AG04449 (cell line): ENCODE measurements around the gene SYCP1.

Experiments used
- CTCF ChIA-PET: fragments of 350-600 bp; formaldehyde crosslinking; extraction: SDS; loops from one replicate; lab custom pipeline; 2021; ENCODE audit warnings: antibody characterized with exemption; lab: Yijun Ruan, JAX
- POLR2A ChIA-PET: fragments of 400-600, 350-600 bp; formaldehyde crosslinking; extraction: SDS; loops from one replicate; lab custom pipeline; 2020; ENCODE audit warnings: antibody characterized with exemption, inconsistent platforms; lab: Yijun Ruan, JAX
- DNase-seq: peaks from one replicate; pipeline ENCODE4 v3.0.0-alpha.2; 2010; ENCODE audit warnings: low read depth, low spot score
- H3K4me3 ChIP-seq: 2 replicates; pipeline ENCODE4 v1.5.1; 2011; ENCODE audit warnings: low read depth, mild to moderate bottlenecking, control low read depth, low read length
- TF ChIP-seq, protein P1 (sequence below): IDR thresholded peaks from one replicate; pipeline ENCODE4 v1.5.1; 2011; ENCODE audit warnings: mild to moderate bottlenecking, moderate library complexity, low read length, control low read depth, inconsistent platforms; ENCODE audit not compliant: insufficient read depth; ENCODE audit errors: missing control alignments

SYCP1 gene

DNA sequence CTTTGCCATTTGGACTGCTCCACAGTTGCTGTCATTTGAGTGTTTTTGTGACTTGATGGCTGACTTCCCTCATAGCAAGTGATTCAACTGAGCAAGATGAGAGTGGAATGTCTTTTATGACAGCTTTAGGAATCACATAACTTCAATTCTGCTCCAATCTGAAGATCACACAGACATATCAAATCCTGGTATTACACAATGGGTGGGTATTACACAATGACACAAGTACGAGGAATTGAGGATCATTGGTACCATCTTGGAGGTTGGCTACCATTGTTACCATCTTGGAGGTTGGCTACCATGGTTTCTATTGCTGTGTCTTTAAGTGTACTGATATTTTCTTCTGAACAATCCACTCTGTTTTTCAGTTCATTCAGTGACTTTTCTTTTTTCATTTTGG, 166.5 kb downstream of the SYCP1 start:
- POLR2A ChIA-PET: no interaction called here
- no peak overlapping the region for H3K4me3 ChIP-seq
- TF ChIP-seq, protein P1, sequence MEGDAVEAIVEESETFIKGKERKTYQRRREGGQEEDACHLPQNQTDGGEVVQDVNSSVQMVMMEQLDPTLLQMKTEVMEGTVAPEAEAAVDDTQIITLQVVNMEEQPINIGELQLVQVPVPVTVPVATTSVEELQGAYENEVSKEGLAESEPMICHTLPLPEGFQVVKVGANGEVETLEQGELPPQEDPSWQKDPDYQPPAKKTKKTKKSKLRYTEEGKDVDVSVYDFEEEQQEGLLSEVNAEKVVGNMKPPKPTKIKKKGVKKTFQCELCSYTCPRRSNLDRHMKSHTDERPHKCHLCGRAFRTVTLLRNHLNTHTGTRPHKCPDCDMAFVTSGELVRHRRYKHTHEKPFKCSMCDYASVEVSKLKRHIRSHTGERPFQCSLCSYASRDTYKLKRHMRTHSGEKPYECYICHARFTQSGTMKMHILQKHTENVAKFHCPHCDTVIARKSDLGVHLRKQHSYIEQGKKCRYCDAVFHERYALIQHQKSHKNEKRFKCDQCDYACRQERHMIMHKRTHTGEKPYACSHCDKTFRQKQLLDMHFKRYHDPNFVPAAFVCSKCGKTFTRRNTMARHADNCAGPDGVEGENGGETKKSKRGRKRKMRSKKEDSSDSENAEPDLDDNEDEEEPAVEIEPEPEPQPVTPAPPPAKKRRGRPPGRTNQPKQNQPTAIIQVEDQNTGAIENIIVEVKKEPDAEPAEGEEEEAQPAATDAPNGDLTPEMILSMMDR: no peak
- CTCF ChIA-PET: interaction anchor here (3.3 kb wide), 1 partner anchor 32 kb away, joined by 11 read pairs; no protein-coding TSS in a partner anchor
- DNase-seq: no peak

DNA sequence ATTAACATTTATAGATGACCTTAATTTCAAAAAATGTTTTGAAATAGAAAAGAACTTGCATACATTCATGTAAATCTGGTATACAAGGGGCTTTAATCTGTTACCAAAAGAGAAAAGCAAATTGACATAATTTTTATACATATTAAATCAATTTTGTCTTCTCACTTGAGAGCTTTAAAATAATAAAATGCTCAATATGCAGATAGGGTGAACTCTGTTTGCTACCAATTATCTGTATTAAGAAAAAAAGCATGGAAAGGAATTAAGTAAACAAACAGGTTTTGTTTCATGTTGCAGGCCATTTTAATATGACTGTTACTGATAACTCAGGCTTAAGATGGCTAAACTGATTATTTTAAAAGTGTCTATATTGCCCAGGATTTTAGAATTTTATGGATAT, 168.9 kb downstream of the SYCP1 start:
- POLR2A ChIA-PET: no interaction called here
- TF ChIP-seq, protein P1: no peak

DNA sequence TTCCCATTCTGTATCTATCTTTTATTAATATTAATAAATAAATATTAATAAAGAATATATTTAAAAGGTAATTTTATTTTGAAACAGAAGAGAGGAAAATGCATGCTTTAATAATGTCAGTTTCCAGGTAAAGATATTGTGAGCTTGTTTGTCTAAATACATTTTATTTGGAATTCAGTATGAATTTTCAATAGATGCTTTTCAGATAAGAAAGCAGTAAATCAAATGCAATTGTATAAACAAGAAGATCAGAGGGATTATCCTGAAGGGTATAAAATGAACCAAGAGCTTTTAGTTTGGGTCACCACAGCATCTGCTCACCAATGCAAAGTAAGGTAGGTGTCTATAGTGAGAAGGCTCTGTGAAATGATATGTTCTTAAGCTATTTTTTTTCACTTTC, 174.9 kb downstream of the SYCP1 start, which contains the start of gene TSHB:
Gene TSHB, plus strand, starts transcription at position 301 of the 400 bp plus-strand sequence. CDS start 3,537 bp downstream, outside the sequence.
- TF ChIP-seq, protein P1: no peak
- DNase-seq: no peak
- POLR2A ChIA-PET: no interaction called here
- CTCF ChIA-PET: interaction anchor here (0.7 kb wide), 1 partner anchor 12 kb away, joined by 3 read pairs; no protein-coding TSS in a partner anchor
- H3K4me3 ChIP-seq: no peak within 1 kb of the TSS

More for the DNA sequence above, 168.9 kb downstream of the SYCP1 start:
- CTCF ChIA-PET: interaction anchor here (3.3 kb wide), 1 partner anchor 30 kb away, joined by 11 read pairs; no protein-coding TSS in a partner anchor
- no peak overlapping the region for H3K4me3 ChIP-seq
- no peak for DNase-seq

DNA sequence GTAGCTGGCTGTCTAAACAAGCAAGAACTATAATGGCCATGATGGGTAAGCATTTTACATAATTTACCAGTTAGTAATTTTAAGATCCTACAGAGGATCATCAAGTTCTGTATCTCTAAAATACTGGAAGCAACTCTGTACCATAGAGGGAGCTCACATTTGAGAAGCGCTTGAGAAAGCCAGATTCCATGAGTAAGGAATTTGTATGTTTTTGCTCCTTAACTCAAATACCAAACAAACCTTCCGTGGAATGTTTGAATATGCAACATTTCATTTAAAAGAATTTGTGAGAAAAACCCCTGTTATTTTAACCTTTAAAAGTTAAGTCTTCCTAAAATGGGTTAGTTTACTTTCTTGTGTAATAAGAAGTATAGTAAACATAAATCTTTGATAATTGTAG, 176.9 kb downstream of the SYCP1 start:
- POLR2A ChIA-PET: no interaction called here
- CTCF ChIA-PET: interaction anchor here (2.0 kb wide), 1 partner anchor 21 kb away, joined by 9 read pairs; no protein-coding TSS in a partner anchor

DNA sequence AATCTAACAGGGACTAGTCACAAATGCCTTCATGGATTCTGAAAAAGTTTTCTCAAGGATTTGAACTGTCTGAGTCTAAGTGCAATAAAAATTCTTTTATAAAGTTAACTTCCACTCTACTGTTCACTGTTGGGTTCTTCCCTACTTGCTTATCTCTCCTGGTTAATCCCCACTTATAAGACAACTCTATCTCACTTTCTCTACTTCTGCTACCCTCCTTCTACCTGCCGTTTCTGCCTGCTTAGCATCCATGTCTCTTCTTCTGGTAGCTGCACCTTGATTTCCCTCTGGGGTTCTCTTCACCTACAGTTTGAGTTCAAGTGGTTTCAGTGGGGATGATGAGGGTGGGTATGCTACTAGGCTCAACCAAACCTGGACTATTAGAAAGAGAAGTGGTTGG, 181.0 kb downstream of the SYCP1 start:
- TF ChIP-seq, protein P1: no peak
- ChIA-PET POLR2A (no interaction called here), CTCF (interaction anchor here (12.0 kb wide), 1 partner anchor 17 kb away, joined by 104 read pairs; no protein-coding TSS in a partner anchor)
- DNase-seq: no peak
- H3K4me3 ChIP-seq: no peak overlapping the region

More for the DNA sequence above, 176.9 kb downstream of the SYCP1 start:
- no peak for DNase-seq
- TF ChIP-seq, protein P1: no peak
- no peak overlapping the region for H3K4me3 ChIP-seq

DNA sequence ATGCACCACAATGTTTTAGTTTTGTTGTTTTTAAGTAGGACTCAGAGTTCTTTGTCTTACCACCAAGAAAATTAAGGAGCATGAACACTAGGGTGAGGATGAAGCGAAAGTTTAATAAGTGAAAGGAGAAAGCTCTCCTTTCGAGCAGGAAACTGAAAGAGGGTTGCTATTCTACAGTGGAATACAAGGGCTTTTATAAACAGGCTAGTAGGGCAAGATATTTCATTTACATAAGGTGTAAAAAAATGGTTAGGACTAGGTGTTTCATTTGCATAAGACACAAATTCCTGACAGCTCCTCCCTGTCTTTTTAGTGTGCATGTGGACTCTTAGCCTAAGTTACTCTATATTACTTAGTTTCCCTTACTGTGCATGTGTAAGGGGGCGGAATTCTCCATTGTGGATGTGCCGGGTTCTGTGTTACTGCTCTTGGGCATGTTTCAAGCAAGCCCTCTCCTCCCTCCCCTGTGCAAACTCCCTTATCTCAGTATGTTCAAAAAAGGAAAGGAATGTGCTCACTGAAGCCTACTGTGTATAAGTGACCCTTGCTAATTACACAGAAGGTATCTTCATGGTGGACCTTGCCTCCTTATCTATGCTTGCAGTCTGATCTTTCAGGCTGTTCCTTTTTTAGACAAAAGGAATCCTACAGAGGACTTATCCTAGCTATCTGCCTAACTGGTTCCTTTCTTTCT, 182.3 kb downstream of the SYCP1 start:
- TF ChIP-seq, protein P1: no peak
- ChIA-PET POLR2A (no interaction called here), CTCF (interaction anchor here (12.0 kb wide), 1 partner anchor 16 kb away, joined by 104 read pairs; no protein-coding TSS in a partner anchor)
- H3K4me3 ChIP-seq: no peak overlapping the region
- DNase-seq: no peak
